ENCODE data around the gene GRAMD2B.

The GRAMD2B gene

GRCh38 chr5:126523818-126524510 lies 100.8 kb downstream of the GRAMD2B start:
- no peaks in the 10 kb centered on the region for H3K4me1 Mint-ChIP-seq (ENCODE audit: low read depth)
- no peak overlapping the region for H3K4me3 Mint-ChIP-seq
- no peaks in the 10 kb centered on the region for H3K36me3 Mint-ChIP-seq (ENCODE audit: low read depth)
- H3K9me3 Mint-ChIP-seq, result no peaks in the 10 kb centered on the region
- peaks cover 4% of the 10 kb centered on the region for H3K27me3 Mint-ChIP-seq (ENCODE audit: low read depth)
- no peak overlapping the region for H3K27ac Mint-ChIP-seq
- DNase-seq (ENCODE audit: low spot score), result no peak

GRCh38 chr5:126525630-126526245 lies 102.5 kb downstream of the GRAMD2B start:
- no peak overlapping the region for H3K4me3 Mint-ChIP-seq
- DNase-seq (ENCODE audit: low spot score), result no peak
- H3K36me3 Mint-ChIP-seq (ENCODE audit: low read depth), result no peaks in the 10 kb centered on the region
- H3K4me1 Mint-ChIP-seq (ENCODE audit: low read depth), result no peaks in the 10 kb centered on the region
- H3K27ac Mint-ChIP-seq, result no peak overlapping the region
- no peaks in the 10 kb centered on the region for H3K9me3 Mint-ChIP-seq
- no peaks in the 10 kb centered on the region for H3K27me3 Mint-ChIP-seq (ENCODE audit: low read depth)

- Mint-ChIP-seq H3K4me3 (no peak overlapping the region), H3K9me3 (no peaks in the 10 kb centered on the region), H3K27ac (no peak overlapping the region), H3K4me1 (ENCODE audit: low read depth) (no peaks in the 10 kb centered on the region), H3K36me3 (ENCODE audit: low read depth) (no peaks in the 10 kb centered on the region), H3K27me3 (ENCODE audit: low read depth) (no peaks in the 10 kb centered on the region)
- DNase-seq (ENCODE audit: low spot score), result no peak
These were observed 103.3 kb downstream of the GRAMD2B start for GRCh38 chr5:126526493-126526892.

GRCh38 chr5:126527158-126527557 lies 103.9 kb downstream of the GRAMD2B start:
- H3K27ac Mint-ChIP-seq, result no peak overlapping the region
- no peak for DNase-seq (ENCODE audit: low spot score)
- no peaks in the 10 kb centered on the region for H3K9me3 Mint-ChIP-seq
- H3K4me1 Mint-ChIP-seq (ENCODE audit: low read depth), result no peaks in the 10 kb centered on the region
- no peaks in the 10 kb centered on the region for H3K36me3 Mint-ChIP-seq (ENCODE audit: low read depth)
- H3K4me3 Mint-ChIP-seq, result no peak overlapping the region
- H3K27me3 Mint-ChIP-seq (ENCODE audit: low read depth), result no peaks in the 10 kb centered on the region

- no peaks in the 10 kb centered on the region for H3K4me1 Mint-ChIP-seq (ENCODE audit: low read depth)
- H3K27ac Mint-ChIP-seq, result no peak overlapping the region
- H3K4me3 Mint-ChIP-seq, result no peak overlapping the region
- no peak for DNase-seq (ENCODE audit: low spot score)
- H3K36me3 Mint-ChIP-seq (ENCODE audit: low read depth), result no peaks in the 10 kb centered on the region
- H3K27me3 Mint-ChIP-seq (ENCODE audit: low read depth), result no peaks in the 10 kb centered on the region
- no peaks in the 10 kb centered on the region for H3K9me3 Mint-ChIP-seq
These were observed 104.7 kb downstream of the GRAMD2B start for GRCh38 chr5:126527892-126528291.

- no peak for DNase-seq (ENCODE audit: low spot score)
- Mint-ChIP-seq H3K4me3 (no peak overlapping the region), H3K36me3 (ENCODE audit: low read depth) (no peaks in the 10 kb centered on the region), H3K27ac (no peak overlapping the region), H3K9me3 (no peaks in the 10 kb centered on the region), H3K4me1 (ENCODE audit: low read depth) (no peaks in the 10 kb centered on the region), H3K27me3 (ENCODE audit: low read depth) (no peaks in the 10 kb centered on the region)
These were observed 108.4 kb downstream of the GRAMD2B start for GRCh38 chr5:126531543-126532120.

- Mint-ChIP-seq H3K4me1 (ENCODE audit: low read depth) (no peaks in the 10 kb centered on the region), H3K27ac (no peak overlapping the region), H3K27me3 (ENCODE audit: low read depth) (no peaks in the 10 kb centered on the region), H3K36me3 (ENCODE audit: low read depth) (no peaks in the 10 kb centered on the region), H3K9me3 (no peaks in the 10 kb centered on the region), H3K4me3 (no peak overlapping the region)
- no peak for DNase-seq (ENCODE audit: low spot score)
These were observed 111.3 kb downstream of the GRAMD2B start for GRCh38 chr5:126534553-126534952.

- no peaks in the 10 kb centered on the region for H3K4me1 Mint-ChIP-seq (ENCODE audit: low read depth)
- H3K27me3 Mint-ChIP-seq (ENCODE audit: low read depth), result no peaks in the 10 kb centered on the region
- no peaks in the 10 kb centered on the region for H3K9me3 Mint-ChIP-seq
- H3K4me3 Mint-ChIP-seq, result no peak overlapping the region
- no peak for DNase-seq (ENCODE audit: low spot score)
- H3K27ac Mint-ChIP-seq, result no peak overlapping the region
- H3K36me3 Mint-ChIP-seq (ENCODE audit: low read depth), result no peaks in the 10 kb centered on the region
These were observed 112.8 kb downstream of the GRAMD2B start for GRCh38 chr5:126535856-126536545.

- Mint-ChIP-seq H3K9me3 (no peaks in the 10 kb centered on the region), H3K4me3 (no peak overlapping the region), H3K27me3 (ENCODE audit: low read depth) (no peaks in the 10 kb centered on the region), H3K36me3 (ENCODE audit: low read depth) (no peaks in the 10 kb centered on the region), H3K27ac (no peak overlapping the region), H3K4me1 (ENCODE audit: low read depth) (no peaks in the 10 kb centered on the region)
- DNase-seq (ENCODE audit: low spot score), result no peak
These were observed 113.7 kb downstream of the GRAMD2B start for GRCh38 chr5:126536874-126537273.

GRCh38 chr5:126538579-126538978 lies 115.4 kb downstream of the GRAMD2B start:
- Mint-ChIP-seq H3K4me1 (ENCODE audit: low read depth) (peaks cover 4% of the 10 kb centered on the region), H3K9me3 (no peaks in the 10 kb centered on the region), H3K27ac (no peak overlapping the region), H3K4me3 (no peak overlapping the region), H3K27me3 (ENCODE audit: low read depth) (no peaks in the 10 kb centered on the region), H3K36me3 (ENCODE audit: low read depth) (no peaks in the 10 kb centered on the region)
- no peak for DNase-seq (ENCODE audit: low spot score)

GRCh38 chr5:126540631-126541030 lies 117.4 kb downstream of the GRAMD2B start:
- Mint-ChIP-seq H3K9me3 (no peaks in the 10 kb centered on the region), H3K4me1 (ENCODE audit: low read depth) (peaks cover 4% of the 10 kb centered on the region), H3K36me3 (ENCODE audit: low read depth) (no peaks in the 10 kb centered on the region), H3K27me3 (ENCODE audit: low read depth) (no peaks in the 10 kb centered on the region), H3K4me3 (no peak overlapping the region), H3K27ac (no peak overlapping the region)
- no peak for DNase-seq (ENCODE audit: low spot score)

- peaks cover 4% of the 10 kb centered on the region for H3K4me1 Mint-ChIP-seq (ENCODE audit: low read depth)
- no peaks in the 10 kb centered on the region for H3K9me3 Mint-ChIP-seq
- no peak overlapping the region for H3K4me3 Mint-ChIP-seq
- H3K27ac Mint-ChIP-seq, result no peak overlapping the region
- no peaks in the 10 kb centered on the region for H3K36me3 Mint-ChIP-seq (ENCODE audit: low read depth)
- no peaks in the 10 kb centered on the region for H3K27me3 Mint-ChIP-seq (ENCODE audit: low read depth)
- no peak for DNase-seq (ENCODE audit: low spot score)
These were observed 119.2 kb downstream of the GRAMD2B start for GRCh38 chr5:126542441-126542840.

GRCh38 chr5:126543009-126543408 lies 119.8 kb downstream of the GRAMD2B start:
- Mint-ChIP-seq H3K4me1 (ENCODE audit: low read depth) (peaks cover 4% of the 10 kb centered on the region), H3K36me3 (ENCODE audit: low read depth) (no peaks in the 10 kb centered on the region), H3K27ac (no peak overlapping the region), H3K9me3 (no peaks in the 10 kb centered on the region), H3K27me3 (ENCODE audit: low read depth) (no peaks in the 10 kb centered on the region), H3K4me3 (no peak overlapping the region)
- no peak for DNase-seq (ENCODE audit: low spot score)

GRCh38 chr5:126543660-126544059 lies 120.5 kb downstream of the GRAMD2B start:
- no peaks in the 10 kb centered on the region for H3K9me3 Mint-ChIP-seq
- no peaks in the 10 kb centered on the region for H3K27me3 Mint-ChIP-seq (ENCODE audit: low read depth)

More at GRCh38 chr5:126543660-126544059, 120.5 kb downstream of the GRAMD2B start:
- Mint-ChIP-seq H3K36me3 (ENCODE audit: low read depth) (no peaks in the 10 kb centered on the region), H3K27ac (no peak overlapping the region), H3K4me1 (ENCODE audit: low read depth) (peaks cover 4% of the 10 kb centered on the region), H3K4me3 (no peak overlapping the region)
- no peak for DNase-seq (ENCODE audit: low spot score)

Measured in T-helper 2 cell treated with Interferon-gamma antibody and Interleukin-4, amounts not matched to agents 5 μg/mL and 100 μg/mL, for 36 hours (primary cell).